KOPT-K1 (cell line): ENCODE results near the gene PPP2R5E.

Source experiments
- H3K27ac ChIP-seq: fragments of 200-600 bp; sonication (generic); 2 replicates; pipeline ENCODE4 v1.5.1; 2016; ENCODE audit warnings: antibody characterized with exemption, mild to moderate bottlenecking, low read depth, low read length; ENCODE audit not compliant: poor library complexity, severe bottlenecking
- H3K36me3 ChIP-seq: fragments of 200-600 bp; sonication (generic); 2 replicates; pipeline ENCODE4 v1.5.1; 2017; ENCODE audit warnings: antibody characterized with exemption, mild to moderate bottlenecking, low read length, moderate library complexity; ENCODE audit not compliant: insufficient read depth
- H3K9me3 ChIP-seq: fragments of 200-600 bp; sonication (generic); 2 replicates; pipeline ENCODE4 v1.5.1; 2017; ENCODE audit warnings: antibody characterized with exemption, low read length, mild to moderate bottlenecking; ENCODE audit not compliant: insufficient read depth, poor library complexity, severe bottlenecking

Gene PPP2R5E

DNA sequence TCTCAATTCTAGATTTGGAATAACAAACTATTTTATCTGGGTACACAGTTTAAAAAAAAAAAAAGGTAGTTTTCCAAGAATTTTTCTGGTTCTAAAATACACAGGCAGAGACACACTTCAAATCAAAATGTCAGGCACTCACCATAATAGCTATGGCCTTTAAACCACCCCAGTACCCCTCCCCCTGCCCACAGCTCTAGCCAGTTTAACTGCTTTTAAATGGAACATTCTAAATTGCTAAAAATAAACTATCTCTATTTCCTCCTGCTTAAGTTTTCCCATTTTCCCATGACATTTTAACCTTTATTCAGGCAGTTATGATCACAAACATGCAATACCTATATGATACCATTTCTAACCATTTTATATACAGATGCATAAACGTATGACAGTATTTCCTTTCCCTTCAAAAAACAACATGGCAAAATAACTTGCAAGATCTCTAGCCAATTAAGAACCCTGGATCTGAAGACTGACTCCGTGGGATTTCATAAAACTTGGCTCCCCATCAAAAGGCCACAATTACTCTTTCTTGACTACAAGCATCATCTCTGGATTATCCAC lies 46.3 kb downstream of the PPP2R5E start:
- Histone ChIP-seq H3K27ac (no peak overlapping the region), H3K36me3 (no peaks in the 10 kb centered on the region), H3K9me3 (no peaks in the 10 kb centered on the region)

DNA sequence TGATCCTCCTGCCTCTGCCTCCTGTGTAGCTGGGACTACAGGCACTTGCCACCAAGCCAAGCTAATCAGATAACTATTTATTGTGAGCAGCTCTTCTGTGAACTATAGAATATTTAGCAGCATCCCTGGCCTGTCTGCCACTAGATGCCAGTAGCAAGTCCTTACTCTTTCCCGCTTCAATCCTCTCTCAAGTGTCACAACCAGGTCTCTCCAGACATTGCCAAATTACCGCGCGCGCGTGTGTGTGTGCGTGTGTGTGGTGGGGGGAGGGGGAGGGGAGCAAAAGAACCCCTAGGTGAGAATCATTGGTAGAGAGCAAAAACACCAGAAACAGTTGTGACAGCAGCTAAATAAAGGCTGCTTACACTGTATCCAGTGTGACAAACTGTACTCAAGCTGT lies 49.9 kb downstream of the PPP2R5E start:
- H3K36me3 ChIP-seq, result no peaks in the 10 kb centered on the region
- no peak overlapping the region for H3K27ac ChIP-seq
- H3K9me3 ChIP-seq, result no peaks in the 10 kb centered on the region

DNA sequence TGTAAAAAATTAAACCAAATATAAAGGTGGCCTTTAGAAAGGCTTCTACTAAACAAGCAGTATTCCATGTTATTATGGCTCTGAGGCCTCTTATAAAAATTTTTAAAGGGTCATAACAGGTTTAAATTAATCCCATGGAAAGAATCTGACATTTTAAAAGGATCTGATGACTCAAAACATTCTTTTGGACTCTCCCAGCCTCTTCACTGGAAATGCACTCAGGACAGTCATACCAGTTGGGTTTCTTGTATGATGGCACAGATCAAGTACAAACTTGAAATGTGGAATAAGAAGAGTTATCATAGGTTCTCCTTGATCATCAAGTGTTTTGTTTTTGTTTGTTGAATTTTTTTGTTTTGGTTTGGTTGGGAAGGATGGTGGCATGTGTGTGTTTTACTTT lies 50.8 kb downstream of the PPP2R5E start:
- no peak overlapping the region for H3K27ac ChIP-seq
- no peaks in the 10 kb centered on the region for H3K36me3 ChIP-seq
- no peaks in the 10 kb centered on the region for H3K9me3 ChIP-seq

DNA sequence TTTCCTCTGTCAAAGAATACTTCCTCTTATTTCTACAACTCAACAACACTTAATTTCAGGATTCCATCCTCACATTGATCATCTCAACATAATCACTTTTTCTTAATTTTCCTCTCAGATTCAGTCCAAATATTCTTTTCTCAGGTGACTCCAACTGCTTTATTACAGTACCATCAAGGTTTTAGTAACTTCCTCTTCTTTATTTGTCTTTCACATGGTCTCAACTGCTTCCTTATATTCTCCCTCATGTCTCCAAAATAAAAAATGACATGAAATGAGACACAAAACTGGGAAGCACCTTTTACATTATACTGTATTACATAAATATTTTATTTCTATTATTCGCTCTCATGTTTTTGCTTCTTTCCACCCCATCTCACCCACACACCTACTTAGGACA lies 55.5 kb downstream of the PPP2R5E start:
- H3K9me3 ChIP-seq, result no peaks in the 10 kb centered on the region
- no peak overlapping the region for H3K27ac ChIP-seq
- no peaks in the 10 kb centered on the region for H3K36me3 ChIP-seq

DNA sequence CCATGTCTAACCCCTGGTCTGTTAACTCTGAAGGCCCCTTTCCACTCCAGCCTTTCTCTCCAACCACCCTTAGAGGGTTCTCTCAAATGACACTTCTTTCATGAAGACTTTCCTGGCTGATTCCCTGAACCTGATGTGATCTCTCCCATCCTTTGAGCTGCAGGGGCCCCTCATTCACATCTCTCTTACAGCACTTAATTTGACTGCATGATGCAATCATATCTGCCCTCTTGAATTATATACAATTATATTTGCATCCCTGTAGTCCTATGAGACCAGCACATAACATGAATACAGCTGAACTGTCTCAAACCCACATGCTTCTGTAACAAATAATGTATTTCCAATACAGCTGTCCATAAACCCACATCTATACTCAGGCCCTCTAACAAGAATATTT lies 56.4 kb downstream of the PPP2R5E start:
- Histone ChIP-seq H3K27ac (no peak overlapping the region), H3K9me3 (no peaks in the 10 kb centered on the region), H3K36me3 (no peaks in the 10 kb centered on the region)

DNA sequence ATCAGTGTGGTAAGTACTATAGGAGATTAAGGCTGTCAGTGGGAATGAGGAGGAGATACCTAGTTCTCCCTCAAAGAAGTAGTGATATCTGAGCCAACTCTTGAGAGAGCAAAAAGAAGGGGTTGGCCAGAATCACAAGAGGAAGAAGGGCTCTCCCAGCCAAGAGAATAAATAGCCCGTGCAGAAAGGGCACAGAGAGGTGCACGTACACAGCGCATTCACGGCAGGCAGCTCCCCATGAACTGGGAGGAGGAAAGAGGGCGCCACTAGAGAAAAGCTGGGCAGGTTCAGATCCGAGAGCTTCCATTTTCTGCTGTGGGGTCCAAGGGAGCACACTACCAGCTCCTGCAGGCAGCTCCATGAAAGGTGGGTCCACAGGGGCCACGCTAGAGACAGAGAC lies 59.9 kb downstream of the PPP2R5E start:
- Histone ChIP-seq H3K9me3 (no peaks in the 10 kb centered on the region), H3K36me3 (no peaks in the 10 kb centered on the region), H3K27ac (no peak overlapping the region)

DNA sequence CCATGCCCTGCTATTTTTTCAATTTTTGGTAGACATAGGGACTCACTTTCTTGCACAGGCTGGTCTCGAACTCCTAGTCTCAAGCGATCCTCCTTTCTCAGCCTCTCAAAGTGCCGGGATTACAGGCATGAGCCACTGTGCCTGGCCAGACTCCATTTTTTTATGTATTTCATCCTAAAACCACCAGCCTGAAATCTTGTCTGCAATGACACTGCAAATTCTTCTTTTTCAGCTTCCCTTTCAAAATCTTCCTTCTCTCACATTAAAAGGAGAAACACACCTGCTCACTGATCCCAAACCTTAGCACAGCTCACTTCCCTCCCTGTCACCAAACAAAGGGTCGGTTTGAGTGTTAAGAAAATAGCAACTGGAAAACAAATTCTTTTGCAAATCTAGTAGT lies 62.6 kb downstream of the PPP2R5E start:
- no peaks in the 10 kb centered on the region for H3K9me3 ChIP-seq
- no peak overlapping the region for H3K27ac ChIP-seq
- H3K36me3 ChIP-seq, result no peaks in the 10 kb centered on the region

DNA sequence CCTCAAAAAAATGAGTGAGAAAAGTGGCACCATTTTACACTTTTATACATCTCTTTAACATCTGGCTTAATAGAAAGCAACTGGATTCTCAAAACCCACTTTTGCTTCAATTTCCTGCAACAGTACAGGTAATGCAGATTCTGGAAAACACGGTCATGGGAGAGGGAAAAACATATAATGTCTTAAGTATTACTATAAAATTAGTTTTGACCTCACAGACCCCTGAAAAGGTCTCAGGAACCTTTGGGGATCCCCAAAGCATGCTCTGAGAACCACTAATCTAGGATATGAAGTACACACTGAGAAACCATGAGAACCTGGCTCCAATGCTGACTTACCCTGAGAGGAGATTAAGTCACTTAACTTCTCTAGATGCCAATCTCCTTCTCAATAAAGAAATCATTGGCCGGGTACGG lies 64.7 kb downstream of the PPP2R5E start:
- Histone ChIP-seq H3K27ac (no peak overlapping the region), H3K9me3 (no peaks in the 10 kb centered on the region), H3K36me3 (no peaks in the 10 kb centered on the region)

DNA sequence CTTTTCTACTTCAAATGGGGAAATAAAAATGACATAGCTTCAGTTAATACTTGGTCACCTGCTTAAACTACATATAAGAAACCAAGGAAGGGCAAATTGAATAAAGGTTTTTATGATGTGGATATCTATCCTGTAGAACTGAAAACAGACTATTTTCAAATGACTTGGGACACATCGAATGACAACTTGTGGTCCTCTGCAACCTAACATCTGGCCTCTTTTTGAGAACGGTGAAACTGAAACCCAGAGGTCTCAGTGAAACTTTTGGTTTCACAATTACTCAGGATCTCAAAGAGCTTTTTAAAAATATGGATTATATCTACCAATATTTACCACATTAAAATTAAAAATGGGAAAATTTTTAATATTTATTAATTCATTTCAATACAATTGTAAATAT lies 65.2 kb downstream of the PPP2R5E start:
- no peaks in the 10 kb centered on the region for H3K36me3 ChIP-seq
- peak overlapping the region; percentile 29 for H3K27ac ChIP-seq
- H3K9me3 ChIP-seq, result no peaks in the 10 kb centered on the region

DNA sequence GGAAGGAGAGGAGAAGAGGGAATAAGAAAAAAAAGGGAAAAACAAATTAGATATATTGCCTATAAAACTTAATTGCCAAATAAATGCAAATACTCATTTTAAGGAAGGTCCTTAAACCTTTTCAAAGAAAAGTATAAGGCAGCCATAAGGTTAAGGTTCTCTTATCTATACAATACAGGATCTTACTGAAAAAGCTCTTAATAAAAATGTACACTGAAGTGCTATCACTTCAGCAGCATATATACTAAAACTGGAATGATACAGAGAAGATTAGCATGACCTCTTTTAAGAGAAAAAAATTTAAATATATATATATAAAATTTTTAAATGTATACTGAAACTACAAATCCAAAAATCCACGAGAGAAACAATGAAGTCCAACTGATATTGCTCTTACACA lies 65.6 kb downstream of the PPP2R5E start:
- Histone ChIP-seq H3K27ac (peak overlapping the region; percentile 29), H3K9me3 (no peaks in the 10 kb centered on the region), H3K36me3 (no peaks in the 10 kb centered on the region)

DNA sequence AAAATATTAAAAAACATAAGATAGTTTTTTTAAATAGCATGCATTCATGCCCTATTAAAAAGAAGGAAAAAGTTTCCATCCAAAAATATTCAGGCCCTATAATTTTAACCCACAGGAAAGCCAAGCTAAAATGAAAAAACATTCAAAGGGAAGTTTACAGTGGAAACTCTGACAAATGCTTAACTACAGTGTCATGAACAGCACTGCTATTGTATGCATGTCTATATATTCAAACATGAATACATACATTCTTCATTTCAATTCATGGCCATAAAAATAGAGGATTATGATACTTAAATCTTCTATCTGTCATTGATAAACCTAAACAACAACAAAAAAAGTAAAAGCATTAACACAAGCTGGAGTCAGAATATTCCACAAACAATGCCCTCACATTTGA lies 67.4 kb downstream of the PPP2R5E start:
- H3K36me3 ChIP-seq, result no peaks in the 10 kb centered on the region
- H3K9me3 ChIP-seq, result no peaks in the 10 kb centered on the region
- H3K27ac ChIP-seq, result no peak overlapping the region

DNA sequence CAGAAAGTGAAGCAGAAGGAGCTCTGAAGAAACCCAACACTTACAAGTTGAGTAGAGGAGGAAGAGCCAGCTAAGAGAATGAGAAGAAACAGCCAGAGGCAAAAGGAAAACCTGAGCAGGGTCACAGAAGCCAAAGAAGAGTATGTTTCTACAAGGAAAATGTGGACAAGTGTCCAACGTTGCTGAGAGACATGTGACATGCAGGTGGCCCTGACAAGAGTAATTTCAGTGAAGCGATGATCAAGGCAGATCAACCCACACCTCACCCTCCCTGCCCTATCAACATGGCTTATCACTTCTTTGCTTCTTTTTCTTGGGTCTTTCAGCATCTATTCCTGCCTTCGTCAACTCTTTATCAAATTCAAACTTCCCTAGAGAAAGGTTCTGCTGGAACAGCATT lies 68.3 kb downstream of the PPP2R5E start:
- Histone ChIP-seq H3K36me3 (no peaks in the 10 kb centered on the region), H3K27ac (no peak overlapping the region)

DNA sequence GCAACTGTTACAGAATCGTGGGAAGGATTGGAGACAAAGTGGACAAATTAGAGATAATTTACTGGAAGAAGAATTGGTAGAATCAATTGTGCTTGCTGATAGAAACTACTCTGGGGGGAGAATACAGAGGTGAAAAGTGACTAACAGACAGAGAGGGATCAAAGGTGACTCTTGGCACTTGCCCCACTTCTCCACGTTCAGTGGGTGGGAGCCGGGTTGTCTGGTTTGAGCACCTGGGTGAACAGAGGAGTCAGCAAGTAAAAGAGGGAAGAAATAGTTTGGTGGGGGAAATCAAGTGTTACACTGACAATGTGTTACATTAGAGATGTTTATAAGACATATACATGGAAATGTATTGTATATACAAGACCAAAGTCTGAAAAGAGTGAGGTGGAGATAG lies 69.1 kb downstream of the PPP2R5E start:
- no peak overlapping the region for H3K27ac ChIP-seq
- no peaks in the 10 kb centered on the region for H3K36me3 ChIP-seq
- H3K9me3 ChIP-seq, result no peaks in the 10 kb centered on the region

More for the DNA sequence above, 68.3 kb downstream of the PPP2R5E start:
- no peaks in the 10 kb centered on the region for H3K9me3 ChIP-seq

DNA sequence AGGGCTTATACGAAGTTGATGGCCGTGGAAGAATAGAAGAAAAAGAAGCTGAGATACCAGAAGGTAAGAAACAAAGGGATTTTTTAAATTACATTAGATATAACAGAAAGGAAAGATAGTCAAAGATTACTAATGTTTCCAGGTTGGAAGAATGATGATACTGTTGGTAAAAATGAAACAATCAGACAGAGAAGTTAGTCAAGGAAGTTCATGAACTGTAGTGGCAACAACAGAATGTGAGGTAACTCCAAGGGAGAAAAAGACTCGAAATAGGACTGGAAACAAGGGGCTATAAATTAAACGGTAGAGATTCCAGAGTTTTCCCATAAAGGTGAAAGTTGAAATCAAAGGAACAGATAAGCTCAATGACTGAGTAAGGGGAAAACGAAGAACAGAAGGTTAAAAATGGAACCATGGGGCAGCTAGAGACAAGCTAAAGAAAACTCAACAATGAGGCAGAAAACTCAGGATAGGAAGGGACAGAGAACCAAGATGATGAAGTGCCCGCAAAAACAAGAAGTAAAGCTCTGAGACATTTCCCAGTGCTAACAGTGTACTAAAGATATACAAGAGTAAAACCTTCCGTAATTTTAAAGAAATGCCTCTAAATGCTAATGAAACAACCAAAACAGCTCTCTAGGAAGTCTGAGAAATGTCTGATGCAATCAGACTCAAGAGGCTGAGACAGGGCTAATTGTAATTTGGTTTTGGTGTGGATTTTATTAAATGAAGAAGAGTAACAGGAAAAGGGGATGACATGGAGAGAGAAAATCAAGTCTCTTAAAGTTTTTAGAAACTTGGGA lies 70.0 kb downstream of the PPP2R5E start:
- Histone ChIP-seq H3K27ac (no peak overlapping the region), H3K36me3 (no peaks in the 10 kb centered on the region), H3K9me3 (no peaks in the 10 kb centered on the region)

DNA sequence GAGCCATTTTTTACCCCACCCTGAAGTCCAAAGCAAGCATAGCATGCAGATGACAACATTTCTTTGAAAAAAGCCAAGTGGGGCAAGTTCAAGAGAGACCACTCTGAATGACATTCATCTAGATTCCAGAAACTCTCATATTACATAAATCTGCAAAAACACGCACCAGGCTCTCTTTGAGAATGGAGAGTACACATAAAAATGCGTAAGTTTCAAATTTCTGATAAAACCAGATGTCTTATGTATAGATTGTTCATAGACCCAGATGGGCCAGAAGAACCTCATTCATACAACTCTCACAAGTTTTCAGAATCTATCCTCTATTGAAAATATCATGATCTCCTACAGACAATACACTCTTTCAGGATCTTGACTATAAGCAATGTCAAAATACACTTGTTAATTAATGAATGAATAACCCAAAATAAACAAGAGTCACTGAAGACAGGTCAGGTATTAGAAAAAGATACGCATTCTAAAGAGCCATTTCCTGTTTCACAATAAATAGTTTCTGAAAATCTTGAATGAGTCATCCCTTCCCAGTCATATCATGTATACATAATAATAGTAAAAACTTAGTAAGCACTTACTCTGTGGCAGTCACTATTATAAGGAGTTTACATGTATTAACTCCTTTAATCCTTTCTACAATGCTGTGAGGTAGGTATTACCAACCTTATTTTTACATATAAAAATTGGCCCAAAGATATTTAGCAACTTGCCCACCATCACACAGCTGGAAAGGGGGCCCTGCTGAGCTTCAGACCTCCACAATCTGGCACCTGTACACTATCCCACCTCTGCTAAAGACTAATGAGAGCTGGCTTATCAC lies 72.0 kb downstream of the PPP2R5E start:
- Histone ChIP-seq H3K27ac (no peak overlapping the region), H3K36me3 (no peaks in the 10 kb centered on the region), H3K9me3 (no peaks in the 10 kb centered on the region)
